Panc1 (cell line): ENCODE results near the gene FCN1.

Source experiments
- POLR2AphosphoS5 ChIP-seq: IDR thresholded peaks from 2 replicates; pipeline ENCODE4 v1.6.1; 2012; ENCODE audit warnings: mild to moderate bottlenecking, low read depth, low read length, moderate library complexity
- TF ChIP-seq, protein P1 (sequence below), 2 experiments: IDR thresholded peaks; 2 replicates each; pipeline ENCODE4 v1.6.1; 2011 to 2012; ENCODE audit warnings: low read depth in 2 of 2, control low read depth in 1 of 2, low read length in 1 of 2, mild to moderate bottlenecking in 1 of 2, moderate library complexity in 1 of 2; ENCODE audit not compliant: insufficient read depth in 1 of 2
- TF ChIP-seq, protein P2 (sequence below): fragments of 450-650 bp; IDR thresholded peaks from 2 replicates; pipeline ENCODE4 v1.5.1; 2017; ENCODE audit warnings: mild to moderate bottlenecking

DNA sequence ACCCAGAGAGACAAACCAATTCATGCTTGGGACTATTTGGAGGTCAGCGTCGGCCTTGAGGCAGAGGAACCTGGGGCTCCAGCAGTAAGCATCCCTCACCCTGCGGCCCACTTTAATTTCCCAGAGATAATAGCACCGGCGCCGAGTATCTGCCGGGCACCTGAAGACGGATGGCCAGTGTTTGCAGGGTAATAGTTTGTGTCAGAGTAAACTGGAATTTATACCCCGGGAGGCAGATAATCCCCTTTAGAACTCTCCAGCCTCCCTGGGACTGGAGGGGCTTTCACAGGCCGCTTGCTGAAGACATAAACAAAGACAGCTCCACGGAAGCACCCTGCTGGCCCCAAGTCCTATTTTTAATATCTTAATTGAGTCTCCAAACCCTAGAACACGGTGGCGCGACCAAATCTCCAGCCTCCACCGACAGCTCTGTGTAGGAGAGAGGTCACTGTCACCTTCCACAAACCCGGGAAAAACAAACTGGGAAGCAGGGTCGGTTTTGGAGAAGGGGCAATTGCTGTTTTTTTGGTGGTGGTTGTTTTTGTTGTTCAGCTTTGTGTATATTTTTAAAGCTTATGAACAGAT, 17.4 kb upstream of the FCN1 start:
- TF ChIP-seq, protein P1, sequence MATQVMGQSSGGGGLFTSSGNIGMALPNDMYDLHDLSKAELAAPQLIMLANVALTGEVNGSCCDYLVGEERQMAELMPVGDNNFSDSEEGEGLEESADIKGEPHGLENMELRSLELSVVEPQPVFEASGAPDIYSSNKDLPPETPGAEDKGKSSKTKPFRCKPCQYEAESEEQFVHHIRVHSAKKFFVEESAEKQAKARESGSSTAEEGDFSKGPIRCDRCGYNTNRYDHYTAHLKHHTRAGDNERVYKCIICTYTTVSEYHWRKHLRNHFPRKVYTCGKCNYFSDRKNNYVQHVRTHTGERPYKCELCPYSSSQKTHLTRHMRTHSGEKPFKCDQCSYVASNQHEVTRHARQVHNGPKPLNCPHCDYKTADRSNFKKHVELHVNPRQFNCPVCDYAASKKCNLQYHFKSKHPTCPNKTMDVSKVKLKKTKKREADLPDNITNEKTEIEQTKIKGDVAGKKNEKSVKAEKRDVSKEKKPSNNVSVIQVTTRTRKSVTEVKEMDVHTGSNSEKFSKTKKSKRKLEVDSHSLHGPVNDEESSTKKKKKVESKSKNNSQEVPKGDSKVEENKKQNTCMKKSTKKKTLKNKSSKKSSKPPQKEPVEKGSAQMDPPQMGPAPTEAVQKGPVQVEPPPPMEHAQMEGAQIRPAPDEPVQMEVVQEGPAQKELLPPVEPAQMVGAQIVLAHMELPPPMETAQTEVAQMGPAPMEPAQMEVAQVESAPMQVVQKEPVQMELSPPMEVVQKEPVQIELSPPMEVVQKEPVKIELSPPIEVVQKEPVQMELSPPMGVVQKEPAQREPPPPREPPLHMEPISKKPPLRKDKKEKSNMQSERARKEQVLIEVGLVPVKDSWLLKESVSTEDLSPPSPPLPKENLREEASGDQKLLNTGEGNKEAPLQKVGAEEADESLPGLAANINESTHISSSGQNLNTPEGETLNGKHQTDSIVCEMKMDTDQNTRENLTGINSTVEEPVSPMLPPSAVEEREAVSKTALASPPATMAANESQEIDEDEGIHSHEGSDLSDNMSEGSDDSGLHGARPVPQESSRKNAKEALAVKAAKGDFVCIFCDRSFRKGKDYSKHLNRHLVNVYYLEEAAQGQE (IDR thresholded peaks at IDR 0.05; ENCODE audit: insufficient read depth in 1 of 2, low read depth in 2 of 2, low read length in 1 of 2) = no peak
- TF ChIP-seq, protein P2, sequence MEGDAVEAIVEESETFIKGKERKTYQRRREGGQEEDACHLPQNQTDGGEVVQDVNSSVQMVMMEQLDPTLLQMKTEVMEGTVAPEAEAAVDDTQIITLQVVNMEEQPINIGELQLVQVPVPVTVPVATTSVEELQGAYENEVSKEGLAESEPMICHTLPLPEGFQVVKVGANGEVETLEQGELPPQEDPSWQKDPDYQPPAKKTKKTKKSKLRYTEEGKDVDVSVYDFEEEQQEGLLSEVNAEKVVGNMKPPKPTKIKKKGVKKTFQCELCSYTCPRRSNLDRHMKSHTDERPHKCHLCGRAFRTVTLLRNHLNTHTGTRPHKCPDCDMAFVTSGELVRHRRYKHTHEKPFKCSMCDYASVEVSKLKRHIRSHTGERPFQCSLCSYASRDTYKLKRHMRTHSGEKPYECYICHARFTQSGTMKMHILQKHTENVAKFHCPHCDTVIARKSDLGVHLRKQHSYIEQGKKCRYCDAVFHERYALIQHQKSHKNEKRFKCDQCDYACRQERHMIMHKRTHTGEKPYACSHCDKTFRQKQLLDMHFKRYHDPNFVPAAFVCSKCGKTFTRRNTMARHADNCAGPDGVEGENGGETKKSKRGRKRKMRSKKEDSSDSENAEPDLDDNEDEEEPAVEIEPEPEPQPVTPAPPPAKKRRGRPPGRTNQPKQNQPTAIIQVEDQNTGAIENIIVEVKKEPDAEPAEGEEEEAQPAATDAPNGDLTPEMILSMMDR = no peak
- TF ChIP-seq POLR2AphosphoS5 = no peak
